Vagina (tissue), 2 donors: ENCODE data around the gene SLX4.

Experiments
- POLR2A ChIP-seq, 2 donors: fragments of 450-650 bp; IDR thresholded peaks; one replicate each; pipeline ENCODE4 v1.6.1; 2017; ENCODE audit warnings: antibody characterized with exemption in 2 of 2, mild to moderate bottlenecking in 2 of 2, moderate library complexity in 2 of 2
- POLR2AphosphoS5 ChIP-seq, 2 donors: sonication (generic); formaldehyde crosslinking; IDR thresholded peaks; one replicate each; pipeline ENCODE4 v1.9.0; 2017; ENCODE audit warnings: antibody characterized with exemption in 2 of 2, mild to moderate bottlenecking in 2 of 2, low read depth in 1 of 2; ENCODE audit not compliant: insufficient read depth in 1 of 2
- TF ChIP-seq, protein P1 (sequence below), 3 experiments: fragments of 450-650 bp in 2 of 3; fragments of 200-600 bp in 1 of 3; sonication (generic) in 1 of 3; IDR thresholded peaks; one replicate each; pipeline ENCODE4 v1.5.1; 2017 to 2019; ENCODE audit warnings: antibody characterized with exemption in 3 of 3, mild to moderate bottlenecking in 2 of 3, moderate library complexity in 2 of 3

DNA sequence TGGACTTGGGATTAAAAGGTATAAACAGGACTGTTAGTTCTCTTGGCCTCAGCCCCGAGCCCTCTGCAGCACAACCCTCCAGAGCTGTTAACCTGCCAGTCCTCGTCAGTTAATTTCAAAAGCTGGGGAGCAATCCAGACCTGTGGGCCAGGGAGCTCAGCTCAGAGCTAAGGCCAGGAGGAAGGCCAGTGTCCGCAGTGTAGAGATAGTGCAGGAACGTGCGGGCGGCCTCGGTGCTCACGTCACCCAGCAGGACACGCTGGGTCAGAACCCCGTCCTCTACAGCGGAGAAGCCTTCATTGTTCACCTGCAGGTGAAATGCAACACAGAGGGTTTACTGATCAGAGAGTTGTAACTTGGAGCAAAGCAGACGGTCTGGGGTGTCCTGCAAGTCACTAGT lies 18.8 kb downstream of the SLX4 start:
- TF ChIP-seq, protein P1, sequence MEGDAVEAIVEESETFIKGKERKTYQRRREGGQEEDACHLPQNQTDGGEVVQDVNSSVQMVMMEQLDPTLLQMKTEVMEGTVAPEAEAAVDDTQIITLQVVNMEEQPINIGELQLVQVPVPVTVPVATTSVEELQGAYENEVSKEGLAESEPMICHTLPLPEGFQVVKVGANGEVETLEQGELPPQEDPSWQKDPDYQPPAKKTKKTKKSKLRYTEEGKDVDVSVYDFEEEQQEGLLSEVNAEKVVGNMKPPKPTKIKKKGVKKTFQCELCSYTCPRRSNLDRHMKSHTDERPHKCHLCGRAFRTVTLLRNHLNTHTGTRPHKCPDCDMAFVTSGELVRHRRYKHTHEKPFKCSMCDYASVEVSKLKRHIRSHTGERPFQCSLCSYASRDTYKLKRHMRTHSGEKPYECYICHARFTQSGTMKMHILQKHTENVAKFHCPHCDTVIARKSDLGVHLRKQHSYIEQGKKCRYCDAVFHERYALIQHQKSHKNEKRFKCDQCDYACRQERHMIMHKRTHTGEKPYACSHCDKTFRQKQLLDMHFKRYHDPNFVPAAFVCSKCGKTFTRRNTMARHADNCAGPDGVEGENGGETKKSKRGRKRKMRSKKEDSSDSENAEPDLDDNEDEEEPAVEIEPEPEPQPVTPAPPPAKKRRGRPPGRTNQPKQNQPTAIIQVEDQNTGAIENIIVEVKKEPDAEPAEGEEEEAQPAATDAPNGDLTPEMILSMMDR (IDR thresholded peaks at IDR 0.05) = no peak
- TF ChIP-seq POLR2AphosphoS5 (IDR thresholded peaks at IDR 0.05; ENCODE audit: insufficient read depth in 1 of 2, low read depth in 1 of 2) = no peak
- no peak for TF ChIP-seq POLR2A (IDR thresholded peaks at IDR 0.05)
